Common myeloid progenitor, CD34-positive (primary cell): ENCODE measurements around the gene SLC17A1.

Source experiments
- CTCF ChIA-PET: fragments of 350-600 bp; sonication (Branson Sonifier 250); formaldehyde crosslinking; loops from one replicate; lab custom pipeline; 2021; ENCODE audit warnings: antibody characterized with exemption; lab: Charles Lee
- POLR2A ChIA-PET: fragments of 350-600 bp; sonication (Branson Sonifier 250); formaldehyde crosslinking; loops from one replicate; lab custom pipeline; 2021; ENCODE audit warnings: antibody characterized with exemption; lab: Charles Lee
- DNase-seq, 3 donors: peaks; one replicate each; pipeline versions ENCODE4 v3.0.0 to v3.0.0-alpha.2; 2013
- H3K27ac ChIP-seq, 2 experiments: 1 replicate in 1 of 2; 2 replicates in 1 of 2; pipeline ENCODE4 v1.7.0; 2013; ENCODE audit warnings: inconsistent platforms in 2 of 2, low read length in 2 of 2, mild to moderate bottlenecking in 2 of 2, low read depth in 1 of 2, moderate library complexity in 1 of 2; ENCODE audit not compliant: severe bottlenecking in 2 of 2, insufficient read depth in 1 of 2, poor library complexity in 1 of 2
- H3K27me3 ChIP-seq, 5 experiments: replicated peaks in 2 of 5; 1 replicate in 3 of 5; 2 replicates in 2 of 5; pipeline versions ENCODE4 v1.6.1 to v1.7.0; 2013; ENCODE audit warnings: low read length in 4 of 5, mild to moderate bottlenecking in 2 of 5, moderate library complexity in 2 of 5, inconsistent platforms in 1 of 5; ENCODE audit not compliant: insufficient read depth in 5 of 5, control insufficient read depth in 4 of 5
- H3K36me3 ChIP-seq, 4 experiments: 1 replicate in 2 of 4; 2 replicates in 2 of 4; pipeline versions ENCODE4 v1.6.1 to v1.7.0; 2013; ENCODE audit warnings: low read length in 3 of 4, control low read depth in 1 of 4, mild to moderate bottlenecking in 1 of 4; ENCODE audit not compliant: control insufficient read depth in 4 of 4, insufficient read depth in 4 of 4
- H3K4me1 ChIP-seq, 4 experiments: 1 replicate in 3 of 4; 2 replicates in 1 of 4; pipeline versions ENCODE4 v1.6.1 to v1.7.1; 2013; ENCODE audit warnings: low read length in 3 of 4, mild to moderate bottlenecking in 3 of 4, control low read depth in 1 of 4, inconsistent platforms in 1 of 4, moderate library complexity in 1 of 4; ENCODE audit not compliant: control insufficient read depth in 4 of 4, insufficient read depth in 4 of 4; ENCODE audit errors: control extremely low read depth in 1 of 4
- H3K4me3 ChIP-seq, 7 experiments: 1 replicate in 4 of 7; 2 replicates in 3 of 7; pipeline versions ENCODE4 v1.5.1 to v1.7.0; 2013; ENCODE audit warnings: mild to moderate bottlenecking in 7 of 7, low read length in 6 of 7, moderate library complexity in 6 of 7, inconsistent platforms in 2 of 7, low read depth in 2 of 7, control low read depth in 1 of 7; ENCODE audit not compliant: insufficient read depth in 4 of 7, control insufficient read depth in 1 of 7; ENCODE audit errors: extremely low read depth in 1 of 7
- H3K9me3 ChIP-seq, 5 experiments: 1 replicate in 4 of 5; 2 replicates in 1 of 5; pipeline versions ENCODE4 v1.6.1 to v1.7.1; 2013; ENCODE audit warnings: low read length in 4 of 5, mild to moderate bottlenecking in 2 of 5, inconsistent platforms in 1 of 5, low read depth in 1 of 5, moderate library complexity in 1 of 5; ENCODE audit not compliant: control insufficient read depth in 4 of 5, insufficient read depth in 2 of 5; ENCODE audit errors: control extremely low read depth in 1 of 5
- WGBS: methylation state at CpG from one replicate; pipeline ENCODE4 v1.1.5; 2013; ENCODE audit not compliant: insufficient coverage; 5-methylcytosine and 5-hydroxymethylcytosine counted together

The SLC17A1 gene

DNA sequence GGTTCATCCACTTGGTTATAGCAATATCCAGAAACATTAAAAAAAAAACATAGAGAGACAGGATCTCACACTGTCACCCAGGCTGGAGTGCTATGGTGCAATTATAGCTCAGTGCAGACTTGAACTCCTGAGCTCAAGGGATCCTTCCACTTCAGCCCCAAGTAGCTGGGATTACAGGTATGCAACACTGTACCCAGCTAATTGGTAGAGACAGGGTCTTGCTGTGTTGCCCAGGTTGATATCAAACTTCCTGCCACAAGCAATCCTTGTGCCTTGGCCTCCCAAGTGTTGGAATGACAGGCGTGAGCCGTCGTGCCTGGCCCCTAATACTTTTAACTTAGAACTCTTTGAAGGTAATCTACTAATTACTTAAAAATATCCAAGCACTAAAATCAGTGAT is 818 bp upstream of the SLC17A1 start:
- ChIA-PET POLR2A (no interaction called here), CTCF (no interaction called here)
- Histone ChIP-seq H3K4me3 (no peak overlapping the region), H3K27ac (no peak overlapping the region), H3K27me3 (no peaks in the 10 kb centered on the region), H3K4me1 (peaks cover 0 to 5% (median 0%) of the 10 kb centered on the region in 4 experiments), H3K36me3 (no peaks in the 10 kb centered on the region), H3K9me3 (no peaks in the 10 kb centered on the region)
- WGBS: no CpG with 5 or more reads among the region's 3 CpGs
- no peak for DNase-seq

DNA sequence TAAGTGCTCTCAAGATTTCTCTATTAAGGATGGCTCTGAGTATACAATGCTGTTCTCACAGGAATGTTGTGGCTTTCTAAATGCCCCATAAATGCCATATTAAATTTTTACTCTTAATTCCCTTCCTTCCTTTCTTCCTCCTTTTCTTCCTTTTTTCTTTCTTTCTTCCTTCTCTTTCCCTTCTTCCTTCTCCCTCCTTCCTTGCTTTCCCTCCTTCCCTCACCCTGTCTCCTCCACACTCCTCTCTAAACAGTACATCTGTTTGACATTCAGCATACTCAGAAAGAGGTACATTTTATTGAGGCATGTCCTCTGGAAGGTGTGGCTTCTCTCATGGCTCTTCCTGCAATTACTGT is 433 bp upstream of the SLC17A1 start:
- Histone ChIP-seq H3K27me3 (no peaks in the 10 kb centered on the region), H3K27ac (no peak overlapping the region), H3K4me1 (peaks cover 0 to 5% (median 0%) of the 10 kb centered on the region in 4 experiments), H3K9me3 (no peaks in the 10 kb centered on the region), H3K4me3 (no peak overlapping the region), H3K36me3 (no peaks in the 10 kb centered on the region)
- DNase-seq: no peak
- ChIA-PET POLR2A (no interaction called here), CTCF (interaction anchor here (1.2 kb wide), 1 partner anchor 50 kb away, joined by 3 read pairs; no protein-coding TSS in a partner anchor)

DNA sequence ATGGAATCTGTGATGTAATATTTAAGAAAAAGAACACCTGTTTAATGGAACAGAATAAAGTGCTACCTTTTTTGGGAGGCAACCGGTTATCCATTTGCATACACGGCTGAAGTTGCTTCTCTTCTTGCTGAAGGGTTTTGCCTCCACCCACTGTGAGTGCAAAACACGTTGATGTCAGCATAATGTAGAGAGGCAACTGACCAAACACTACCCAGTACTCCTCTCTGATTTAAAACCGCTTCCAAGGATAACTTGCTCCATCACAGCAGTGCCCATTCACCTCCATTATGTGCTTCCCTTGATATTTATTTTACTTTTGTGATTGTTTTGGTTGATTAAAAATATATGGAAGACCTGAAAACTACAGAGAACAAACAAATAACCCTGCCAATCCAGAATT is 1.4 kb downstream of the SLC17A1 start:
- H3K27ac ChIP-seq: no peak overlapping the region
- H3K36me3 ChIP-seq: no peaks in the 10 kb centered on the region
- POLR2A ChIA-PET: no interaction called here
- peaks cover 0 to 5% (median 0%) of the 10 kb centered on the region in 4 experiments for H3K4me1 ChIP-seq
- peaks cover 0 to 4% (median 0%) of the 10 kb centered on the region in 5 experiments for H3K9me3 ChIP-seq
- H3K4me3 ChIP-seq: no peak overlapping the region
- WGBS: 100% methylated on average over 2 of the region's 4 CpGs
- H3K27me3 ChIP-seq: no peaks in the 10 kb centered on the region
- no peak for DNase-seq
- CTCF ChIA-PET: no interaction called here

DNA sequence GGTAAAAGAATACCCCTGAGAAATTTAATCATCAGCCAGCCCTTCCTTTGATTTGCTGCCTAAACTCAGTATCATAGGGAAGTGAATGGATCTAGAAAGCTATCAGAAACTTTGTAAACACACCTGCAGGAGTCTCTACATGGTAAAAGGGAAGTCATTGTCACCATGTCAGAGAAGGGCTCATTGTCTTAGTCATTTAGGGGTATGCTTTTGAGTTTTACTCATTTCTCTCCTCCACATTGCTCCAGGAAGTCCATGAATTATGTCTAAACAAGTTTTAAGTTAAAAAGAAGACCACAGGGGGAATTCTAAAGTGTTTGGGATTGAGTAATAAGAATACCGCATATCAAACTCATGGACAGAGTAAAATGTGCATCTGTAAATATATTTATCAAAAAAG is 2.5 kb downstream of the SLC17A1 start:
- Histone ChIP-seq H3K27ac (no peak overlapping the region), H3K27me3 (no peaks in the 10 kb centered on the region), H3K36me3 (no peaks in the 10 kb centered on the region), H3K4me3 (no peak overlapping the region), H3K9me3 (peaks cover 0 to 8% (median 0%) of the 10 kb centered on the region in 5 experiments), H3K4me1 (no peaks in the 10 kb centered on the region)
- DNase-seq: no peak
- POLR2A ChIA-PET: no interaction called here
- no CpG with 5 or more reads among the region's 1 CpG for WGBS
- CTCF ChIA-PET: no interaction called here

DNA sequence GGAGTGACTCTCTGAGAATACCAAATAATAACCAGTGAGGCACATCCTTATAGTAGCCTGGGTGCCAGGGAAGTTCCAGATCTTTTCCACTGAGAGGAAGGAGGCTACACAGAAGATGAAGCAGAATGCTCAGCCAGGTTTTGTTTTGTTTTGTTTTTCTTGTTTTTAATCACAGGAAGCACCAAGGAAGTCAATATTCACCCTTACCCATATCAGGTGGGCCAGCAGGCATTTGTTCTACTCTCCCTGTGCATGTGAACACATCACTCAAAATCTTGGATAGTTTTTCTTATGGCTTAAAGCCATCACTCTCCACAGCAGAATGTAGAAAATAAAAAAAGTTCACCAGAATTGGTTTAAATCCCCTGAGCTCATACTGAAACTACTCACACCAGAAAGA is 10.5 kb downstream of the SLC17A1 start:
- ChIA-PET CTCF (no interaction called here), POLR2A (no interaction called here)
- no peaks in the 10 kb centered on the region for H3K27me3 ChIP-seq

DNA sequence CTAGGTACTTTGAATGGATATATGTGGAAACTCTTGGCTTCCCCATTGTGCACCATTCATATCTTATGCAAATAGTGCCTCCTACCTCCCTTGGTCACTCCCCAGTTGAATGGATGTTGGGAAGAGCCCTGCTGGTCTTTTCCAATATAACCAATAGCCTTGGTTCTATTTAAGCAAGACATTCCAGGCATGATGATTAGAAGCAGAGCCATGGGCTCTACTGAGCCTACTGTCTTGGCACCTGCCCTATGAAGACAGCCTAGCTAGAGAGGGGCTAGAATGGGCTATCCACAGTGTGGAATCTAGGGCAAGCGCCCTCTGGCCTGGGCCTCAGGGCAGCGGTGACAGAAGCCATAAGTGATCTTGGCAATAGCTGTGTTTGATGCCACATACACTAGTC is 15.6 kb downstream of the SLC17A1 start:
- no peak overlapping the region for H3K4me3 ChIP-seq
- no peak for DNase-seq
- no peak overlapping the region for H3K27ac ChIP-seq
- ChIA-PET POLR2A (no interaction called here), CTCF (no interaction called here)
- no peaks in the 10 kb centered on the region for H3K36me3 ChIP-seq
- no peaks in the 10 kb centered on the region for H3K4me1 ChIP-seq
- 100% methylated on average over 2 of the region's 2 CpGs for WGBS
- no peaks in the 10 kb centered on the region for H3K9me3 ChIP-seq
- no peaks in the 10 kb centered on the region for H3K27me3 ChIP-seq

More for the DNA sequence above, 10.5 kb downstream of the SLC17A1 start:
- H3K9me3 ChIP-seq: peaks cover 0 to 10% (median 0%) of the 10 kb centered on the region in 5 experiments
- no peak for DNase-seq
- H3K36me3 ChIP-seq: no peaks in the 10 kb centered on the region
- H3K27ac ChIP-seq: no peak overlapping the region
- peaks cover 0 to 5% (median 0%) of the 10 kb centered on the region in 4 experiments for H3K4me1 ChIP-seq
- H3K4me3 ChIP-seq: no peak overlapping the region

DNA sequence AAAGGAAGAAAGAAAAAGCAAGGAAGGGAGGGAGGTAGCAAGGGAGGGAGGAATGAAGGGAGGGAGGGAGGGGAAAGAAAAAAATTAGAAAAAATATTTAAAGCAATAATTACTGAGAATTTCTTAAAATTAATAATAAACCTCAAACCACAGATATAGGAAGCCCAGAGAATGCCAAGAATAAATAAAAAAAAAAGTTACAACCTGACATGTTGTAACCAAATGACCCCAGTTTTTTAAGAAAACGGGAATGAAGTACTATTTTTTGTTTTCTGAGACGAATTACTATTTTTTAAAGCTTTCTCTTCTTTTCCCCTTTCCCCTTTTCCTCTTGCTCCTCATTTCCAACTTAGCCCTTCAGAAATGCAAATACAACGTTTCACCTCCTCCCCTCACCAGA is 16.7 kb downstream of the SLC17A1 start:
- Histone ChIP-seq H3K27ac (no peak overlapping the region), H3K4me1 (no peaks in the 10 kb centered on the region), H3K27me3 (no peaks in the 10 kb centered on the region), H3K4me3 (no peak overlapping the region), H3K36me3 (no peaks in the 10 kb centered on the region), H3K9me3 (no peaks in the 10 kb centered on the region)
- ChIA-PET CTCF (no interaction called here), POLR2A (no interaction called here)
- 89% methylated on average over 3 of the region's 3 CpGs for WGBS
- no peak for DNase-seq
